Stomach (tissue), 4 donors: ENCODE results near the gene STAT4.

ENCODE experiments used
- EP300 ChIP-seq: sonication (generic); formaldehyde crosslinking; IDR thresholded peaks from one replicate; pipeline ENCODE4 v1.6.1; 2017; ENCODE audit warnings: antibody characterized with exemption
- POLR2AphosphoS5 ChIP-seq, 3 donors: sonication (generic); formaldehyde crosslinking; IDR thresholded peaks; one replicate each; pipeline ENCODE4 v1.6.1; 2016; ENCODE audit warnings: antibody characterized with exemption in 3 of 3
- TF ChIP-seq, protein P1 (sequence below), 7 experiments: fragments of 450-650 bp in 4 of 7; fragments of 200-600 bp in 3 of 7; sonication (generic) in 3 of 7; IDR thresholded peaks; one replicate each; pipeline ENCODE4 v1.5.1; 2016 to 2019; ENCODE audit warnings: antibody characterized with exemption in 7 of 7, control low read depth in 2 of 7, mild to moderate bottlenecking in 1 of 7

DNA sequence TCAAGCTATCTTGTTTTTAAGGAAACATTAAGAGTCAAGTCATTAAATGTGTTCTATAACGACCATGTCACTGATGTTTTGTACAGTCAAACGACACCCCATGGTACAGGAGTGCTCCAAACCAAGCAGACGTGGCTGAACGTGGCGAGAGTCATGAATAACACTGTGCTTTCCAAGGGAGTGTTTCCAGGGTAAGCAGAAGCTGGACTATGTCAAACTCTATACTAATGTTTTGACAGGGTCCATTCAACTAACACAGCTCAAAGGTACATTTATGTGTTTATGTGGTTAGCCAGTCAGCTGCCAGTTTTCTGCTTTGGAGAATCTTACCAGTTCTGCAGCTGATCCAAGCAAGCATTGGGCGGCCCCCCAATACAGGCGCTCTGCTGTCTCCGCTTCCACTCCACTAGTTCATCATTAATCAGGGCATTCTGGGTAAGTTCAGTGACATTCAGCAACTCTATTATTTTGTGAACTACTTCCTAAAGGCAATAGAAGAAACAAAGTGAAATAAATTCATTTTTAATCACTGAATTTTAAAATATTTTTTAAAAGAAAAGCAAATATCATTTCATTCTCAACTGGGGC, 153.2 kb downstream of the STAT4 start:
- TF ChIP-seq, protein P1, sequence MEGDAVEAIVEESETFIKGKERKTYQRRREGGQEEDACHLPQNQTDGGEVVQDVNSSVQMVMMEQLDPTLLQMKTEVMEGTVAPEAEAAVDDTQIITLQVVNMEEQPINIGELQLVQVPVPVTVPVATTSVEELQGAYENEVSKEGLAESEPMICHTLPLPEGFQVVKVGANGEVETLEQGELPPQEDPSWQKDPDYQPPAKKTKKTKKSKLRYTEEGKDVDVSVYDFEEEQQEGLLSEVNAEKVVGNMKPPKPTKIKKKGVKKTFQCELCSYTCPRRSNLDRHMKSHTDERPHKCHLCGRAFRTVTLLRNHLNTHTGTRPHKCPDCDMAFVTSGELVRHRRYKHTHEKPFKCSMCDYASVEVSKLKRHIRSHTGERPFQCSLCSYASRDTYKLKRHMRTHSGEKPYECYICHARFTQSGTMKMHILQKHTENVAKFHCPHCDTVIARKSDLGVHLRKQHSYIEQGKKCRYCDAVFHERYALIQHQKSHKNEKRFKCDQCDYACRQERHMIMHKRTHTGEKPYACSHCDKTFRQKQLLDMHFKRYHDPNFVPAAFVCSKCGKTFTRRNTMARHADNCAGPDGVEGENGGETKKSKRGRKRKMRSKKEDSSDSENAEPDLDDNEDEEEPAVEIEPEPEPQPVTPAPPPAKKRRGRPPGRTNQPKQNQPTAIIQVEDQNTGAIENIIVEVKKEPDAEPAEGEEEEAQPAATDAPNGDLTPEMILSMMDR (IDR thresholded peaks at IDR 0.05) = no peak
- TF ChIP-seq POLR2AphosphoS5 (IDR thresholded peaks at IDR 0.05) (peak in 1 of 3 donors; percentile 48), EP300 (peak; percentile 6)
